Activated CD4-positive, CD25-positive, alpha-beta regulatory T cell treated with anti-CD3 and anti-CD28 coated beads, Interleukin-2, amount 50 U/mL, for 24 hours (primary cell): ENCODE measurements around the gene CCDC34.

Experiments used
- ATAC-seq, 2 donors: fragments of 150-1000 bp; cut with Tn5 transposase; one replicate each; pipeline ENCODE4 v1.10.0; 2021; ENCODE audit warnings: mild to moderate bottlenecking in 1 of 2, moderate library complexity in 1 of 2

CCDC34 gene

GRCh38 chr11:27315836-27316235 lies 47.2 kb downstream of the CCDC34 start:
- ATAC-seq, result no peak

GRCh38 chr11:27313157-27313821 lies 49.7 kb downstream of the CCDC34 start:
- no peak for ATAC-seq

- no peak for ATAC-seq
Measured at GRCh38 chr11:27312110-27312509, 50.9 kb downstream of the CCDC34 start.

GRCh38 chr11:27310707-27311106 lies 52.3 kb downstream of the CCDC34 start:
- ATAC-seq, result no peak

GRCh38 chr11:27310182-27310581 lies 52.8 kb downstream of the CCDC34 start:
- ATAC-seq, result no peak

- no peak for ATAC-seq
Measured at GRCh38 chr11:27309046-27309445, 54.0 kb downstream of the CCDC34 start.

- no peak for ATAC-seq
Measured at GRCh38 chr11:27307232-27307631, 55.8 kb downstream of the CCDC34 start.

GRCh38 chr11:27305751-27306150 lies 57.3 kb downstream of the CCDC34 start:
- ATAC-seq, result no peak

- no peak for ATAC-seq
Measured at GRCh38 chr11:27304514-27304913, 58.5 kb downstream of the CCDC34 start.

GRCh38 chr11:27303903-27304302 lies 59.1 kb downstream of the CCDC34 start:
- ATAC-seq, result no peak

GRCh38 chr11:27300974-27301373 lies 62.0 kb downstream of the CCDC34 start:
- ATAC-seq, result peak in 1 of 2 donors; percentile 41

GRCh38 chr11:27297616-27298015 lies 65.4 kb downstream of the CCDC34 start:
- ATAC-seq, result no peak

- ATAC-seq, result no peak
Measured at GRCh38 chr11:27296497-27296896, 66.5 kb downstream of the CCDC34 start.

- ATAC-seq, result no peak
Measured at GRCh38 chr11:27295928-27296327, 67.1 kb downstream of the CCDC34 start.

- no peak for ATAC-seq
Measured at GRCh38 chr11:27294654-27295053, 68.4 kb downstream of the CCDC34 start.

- ATAC-seq, result no peak
Measured at GRCh38 chr11:27293515-27294417, 69.2 kb downstream of the CCDC34 start.

- ATAC-seq, result no peak
Measured at GRCh38 chr11:27292637-27293010, 70.4 kb downstream of the CCDC34 start.

- ATAC-seq, result no peak
Measured at GRCh38 chr11:27291954-27292636, 70.9 kb downstream of the CCDC34 start.

- ATAC-seq, result no peak
Measured at GRCh38 chr11:27291302-27291889, 71.6 kb downstream of the CCDC34 start.

GRCh38 chr11:27290261-27291050 lies 72.6 kb downstream of the CCDC34 start:
- ATAC-seq, result no peak
